Measurements from ENCODE around the gene UQCR11. TPM values are rescaled to one million over a fixed set of nuclear protein-coding genes. Genes with fewer than 3 reads are reported as not detected.

UQCR11 gene
- total RNA-seq, 1 donor from 2014 or later = 39.6 TPM

DNA sequence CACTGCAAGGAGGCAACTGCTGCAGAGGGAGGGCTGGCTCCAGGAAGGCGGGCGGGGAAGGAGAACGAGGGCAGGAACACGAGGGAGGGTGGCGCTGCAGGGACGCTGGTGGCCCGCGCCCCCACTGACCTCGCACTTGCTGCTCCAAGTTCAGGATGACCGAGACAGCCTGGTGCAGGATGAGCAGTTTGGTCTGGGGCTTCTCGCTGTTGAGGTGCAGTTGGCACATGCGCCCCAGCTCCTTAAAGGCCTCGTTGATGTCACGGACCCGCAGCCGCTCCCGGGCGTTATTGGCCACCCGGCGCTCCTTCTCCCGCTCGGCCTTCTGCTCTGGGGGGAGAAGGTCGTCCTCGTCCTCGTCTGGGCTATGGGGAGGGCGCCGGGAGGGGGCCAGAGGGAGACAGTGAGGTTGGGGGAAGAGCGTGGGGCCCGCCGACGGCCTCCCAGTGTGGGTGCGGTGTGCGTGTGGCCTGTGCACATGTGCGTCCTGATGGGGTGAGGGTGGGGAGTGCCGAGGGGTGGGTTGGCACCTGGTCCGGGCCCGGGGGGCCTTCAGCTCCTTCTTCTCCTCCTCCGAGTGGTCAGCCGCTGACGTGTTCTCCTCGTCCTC lies 10.0 kb upstream of the UQCR11 start:
- no peak for DNase-seq

DNA sequence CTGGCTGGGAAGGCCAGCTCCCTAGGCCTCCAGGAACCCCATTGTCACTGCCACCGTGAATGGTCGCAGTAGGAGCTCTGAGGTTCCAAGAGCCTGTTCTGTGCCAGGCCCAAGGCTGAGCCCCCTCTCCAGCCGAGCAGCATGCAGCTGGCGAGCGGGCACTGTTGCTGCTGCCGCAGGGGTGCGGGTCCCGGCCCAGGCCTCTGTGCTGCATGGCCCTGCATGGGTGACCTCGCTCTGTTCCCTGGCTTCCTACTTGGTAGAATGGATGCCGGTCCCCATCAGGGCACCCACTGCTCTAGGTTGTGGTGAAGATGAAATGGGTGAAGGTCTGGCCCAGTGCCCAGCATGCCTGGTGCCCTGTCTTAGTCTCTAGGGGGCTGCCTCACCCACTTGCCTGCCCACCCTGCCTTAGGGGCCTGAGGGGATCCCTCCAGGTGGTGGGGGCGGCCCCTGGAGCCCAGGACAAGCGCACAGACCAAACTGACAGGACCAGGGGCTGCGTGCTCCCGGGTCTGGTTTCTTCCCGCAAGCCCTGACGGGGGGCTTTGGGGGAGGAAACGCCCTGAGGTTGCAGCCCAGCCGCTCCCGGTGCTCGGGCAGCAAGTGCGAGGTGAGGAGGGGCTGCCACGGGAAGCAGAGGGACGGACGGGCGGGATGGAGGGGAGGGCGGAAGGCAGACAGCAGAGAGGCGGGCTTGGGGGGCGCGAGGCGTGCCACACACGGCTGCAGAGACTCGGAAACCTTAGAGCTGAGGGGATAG lies 8.7 kb upstream of the UQCR11 start:
- DNase-seq = no peak

DNA sequence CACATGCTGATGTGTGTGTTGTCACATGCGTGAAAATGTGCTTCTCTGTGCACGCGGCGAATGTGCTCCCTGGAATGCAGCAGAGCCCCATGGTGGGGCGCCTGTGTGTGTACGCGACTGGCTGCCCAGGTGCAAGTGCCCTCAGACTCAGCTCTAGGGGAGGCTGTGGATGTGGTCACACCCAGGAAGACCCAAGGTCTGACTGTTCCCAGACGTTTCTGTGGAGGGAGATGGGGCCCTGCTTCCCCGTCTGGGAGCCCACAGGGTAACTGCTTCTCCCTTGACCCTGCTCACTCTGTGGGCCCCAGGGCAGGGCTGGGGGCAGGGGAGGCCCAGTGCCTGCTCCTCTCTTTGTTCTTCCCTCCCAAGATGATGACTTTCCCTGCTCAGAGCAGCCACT lies 7.9 kb upstream of the UQCR11 start:
- no peak for DNase-seq

DNA sequence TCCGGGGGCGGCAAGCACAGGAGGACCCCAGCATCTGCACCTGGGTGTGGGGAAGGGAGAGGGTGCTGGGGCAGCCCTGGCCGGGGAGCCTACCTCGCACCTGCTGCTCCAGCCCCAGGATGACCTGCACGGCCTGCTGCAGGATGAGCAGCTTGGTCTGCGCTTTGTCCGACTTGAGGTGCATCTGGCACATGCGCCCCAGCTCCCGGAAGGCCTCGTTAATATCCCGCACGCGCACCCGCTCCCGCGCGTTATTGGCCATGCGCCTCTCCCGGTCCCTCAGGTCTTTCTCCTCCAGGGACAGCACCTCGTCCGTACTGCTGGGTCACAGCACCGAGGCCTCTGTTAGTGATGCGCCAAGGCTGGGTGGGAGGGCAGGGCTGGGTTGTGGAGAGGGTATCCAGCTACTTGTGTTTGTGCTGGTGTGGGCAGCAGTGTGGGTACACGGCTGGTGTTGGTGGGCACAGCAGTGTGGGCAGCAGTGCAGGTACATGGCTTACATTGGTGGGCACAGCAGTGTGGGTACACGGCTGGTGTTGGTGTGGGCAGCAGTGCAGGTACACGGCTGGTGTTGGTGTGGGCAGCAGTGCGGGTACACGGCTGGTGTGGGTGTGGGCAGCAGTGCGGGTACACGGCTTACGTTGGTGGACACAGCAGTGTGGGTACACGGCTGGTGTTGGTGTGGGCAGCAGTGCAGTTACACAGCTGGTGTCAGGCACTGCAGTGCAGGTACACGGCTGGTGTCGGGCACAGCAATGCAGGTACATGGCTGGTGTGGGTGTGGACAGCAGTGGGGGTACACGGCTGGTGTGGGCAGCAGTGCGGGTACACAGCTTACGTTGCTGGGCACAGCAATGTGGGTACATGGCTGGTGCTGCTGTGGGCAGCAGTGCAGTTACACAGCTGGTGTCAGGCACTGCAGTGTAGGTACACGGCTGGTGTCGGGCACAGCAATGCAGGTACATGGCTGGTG lies 7.1 kb upstream of the UQCR11 start:
- no peak for DNase-seq

DNA sequence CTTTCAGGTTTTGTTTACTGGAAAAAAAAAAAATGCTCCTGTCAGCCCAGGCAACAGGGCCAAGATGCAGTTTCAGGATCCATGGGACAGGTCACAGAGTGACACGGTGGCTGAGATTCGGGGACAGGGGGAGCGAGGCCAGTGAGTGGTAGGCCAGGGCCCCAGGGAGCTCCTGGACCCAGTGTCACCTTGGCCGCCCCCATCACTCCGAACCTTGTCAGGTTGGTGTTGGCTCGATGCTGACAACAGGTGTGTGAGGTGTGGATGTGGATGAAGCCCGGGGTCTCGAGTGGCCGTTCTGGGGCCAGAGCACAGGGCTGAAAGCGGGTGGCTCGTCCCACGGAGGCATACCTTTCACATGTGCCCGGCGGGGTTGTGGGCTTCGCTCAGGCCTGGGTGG lies 6.1 kb upstream of the UQCR11 start:
- DNase-seq = no peak

DNA sequence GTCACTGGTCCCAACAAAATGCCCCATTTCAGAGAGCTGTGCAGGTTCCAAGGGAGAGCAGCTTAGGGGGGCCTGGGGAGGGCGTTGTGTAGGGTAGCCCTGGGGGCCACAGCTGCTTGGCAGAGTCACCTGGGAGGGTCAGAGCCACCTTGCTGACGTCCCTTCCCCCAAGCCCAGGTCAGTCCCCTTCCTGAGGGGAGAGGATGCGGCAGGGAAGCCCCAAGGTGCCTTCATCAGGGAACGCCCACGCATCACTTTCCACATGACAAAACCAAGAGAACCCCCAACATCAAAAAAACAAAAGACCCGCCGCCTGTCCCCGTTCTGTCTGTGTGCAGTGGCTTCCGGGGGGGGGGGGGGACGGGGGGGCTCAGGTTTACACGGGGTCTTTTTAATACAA lies 5.3 kb upstream of the UQCR11 start:
- no peak for DNase-seq

DNA sequence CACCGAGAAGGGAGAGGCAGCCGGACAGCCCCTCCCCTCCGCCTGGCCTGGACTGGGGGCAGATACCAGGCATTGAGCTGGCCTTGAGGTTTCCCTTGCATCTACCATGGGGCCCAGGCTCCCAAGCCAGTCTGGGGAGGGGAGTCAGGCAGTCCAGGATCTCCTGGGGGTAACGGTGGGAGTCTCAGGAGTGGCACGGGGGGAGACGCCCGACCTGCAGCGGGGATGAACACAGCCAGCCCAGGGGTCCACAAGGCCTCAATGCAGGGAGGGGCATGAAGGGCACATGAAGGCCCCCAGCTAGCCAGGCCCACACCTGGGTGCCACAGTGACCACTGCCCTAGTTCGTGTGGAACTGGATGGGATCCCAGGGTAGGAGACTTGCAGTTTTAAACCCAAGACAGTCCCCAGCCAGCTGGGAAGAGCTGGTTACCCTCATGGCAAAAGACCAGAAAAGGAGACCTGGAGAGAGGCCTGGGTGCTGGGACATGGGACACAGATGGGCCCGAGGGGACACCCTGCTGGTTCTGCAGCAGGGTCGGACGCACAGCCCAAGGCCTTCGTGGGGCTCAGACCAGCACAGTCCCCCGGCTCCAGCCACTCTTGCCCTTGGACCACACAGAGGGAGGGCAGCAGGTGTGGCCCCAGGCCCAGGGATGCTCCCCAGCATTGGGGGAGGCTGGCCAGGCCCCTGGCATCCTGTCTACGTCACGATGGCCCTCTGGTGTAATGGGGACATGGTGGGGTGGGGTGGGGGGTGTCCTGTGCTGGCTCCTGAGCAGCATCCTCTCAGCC lies 4.6 kb upstream of the UQCR11 start:
- no peak for DNase-seq

DNA sequence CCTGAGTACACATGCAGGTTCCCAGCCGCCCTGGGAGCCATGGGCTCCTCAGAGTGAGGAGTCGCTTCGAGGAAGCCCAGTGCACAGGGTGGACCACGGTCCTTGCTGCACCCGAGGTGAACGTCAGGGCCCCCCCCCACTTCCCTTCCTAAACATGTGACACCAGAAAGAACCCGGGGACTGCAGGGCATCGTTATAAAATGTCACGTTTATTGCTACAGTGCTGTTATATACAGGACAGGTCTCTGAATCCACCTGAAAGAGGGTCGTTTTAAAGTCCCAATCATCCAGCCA lies 3.8 kb upstream of the UQCR11 start:
- DNase-seq = no peak

DNA sequence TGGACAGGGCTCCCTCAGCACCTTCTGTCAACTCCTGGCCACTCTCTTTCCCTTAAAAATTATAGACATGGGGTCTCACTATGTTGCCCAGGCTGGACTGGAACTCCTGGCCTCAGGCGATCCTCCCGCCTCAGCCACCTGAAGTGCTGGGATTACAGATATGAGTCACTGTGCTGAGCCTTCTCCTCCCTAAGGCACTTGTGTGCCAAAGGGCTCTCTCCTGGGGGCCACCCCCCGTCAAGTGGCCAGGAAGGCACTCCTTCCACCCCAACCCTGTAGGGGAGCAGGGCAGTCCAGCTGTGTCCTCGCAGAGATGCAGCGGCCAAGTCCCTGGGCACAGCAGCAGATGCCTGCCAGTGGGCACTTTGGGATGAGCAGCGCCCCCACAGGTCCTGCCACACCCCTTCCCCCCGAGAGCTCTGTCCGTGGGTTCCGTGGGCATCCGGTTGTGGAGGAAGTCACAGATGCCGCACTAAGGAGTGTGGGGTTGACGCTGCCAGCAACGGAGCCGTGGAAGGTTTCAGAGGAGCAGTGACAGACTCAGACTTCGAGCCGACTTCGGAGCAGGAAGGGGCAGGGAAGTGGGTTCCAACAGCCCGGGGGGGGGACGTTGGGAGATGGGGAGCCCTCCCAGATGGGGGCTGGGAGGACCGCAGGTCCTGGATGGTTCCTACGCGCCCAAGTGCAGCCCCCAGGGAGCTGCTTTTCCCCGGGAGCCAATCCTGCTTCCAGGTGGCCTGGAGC lies 3.3 kb upstream of the UQCR11 start:
- DNase-seq = no peak

DNA sequence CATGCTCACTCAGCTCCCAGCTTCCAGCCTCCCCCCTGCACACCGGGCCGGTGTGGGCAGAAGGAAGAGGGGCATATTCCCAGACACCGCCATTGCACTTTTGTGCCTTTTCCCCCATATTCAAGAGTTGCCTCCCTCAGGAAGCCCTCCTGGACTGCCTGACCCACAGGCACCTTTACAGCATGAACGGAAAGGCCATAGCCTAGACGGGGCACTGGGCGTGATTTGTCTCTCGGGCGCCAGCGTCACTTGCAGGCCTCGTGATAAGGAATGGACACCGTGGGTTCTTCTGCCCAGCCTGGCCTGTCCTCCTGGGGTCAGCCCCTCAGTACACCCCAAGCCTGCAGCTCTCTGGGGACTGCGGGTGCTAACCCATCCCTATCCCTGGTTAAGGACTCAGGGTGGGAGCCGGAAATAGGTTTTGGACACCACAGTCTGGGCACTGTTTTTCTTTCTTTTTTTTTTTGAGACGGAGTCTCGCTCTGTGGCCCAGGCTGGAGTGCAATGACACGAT lies 933 bp upstream of the UQCR11 start:
- no peak for DNase-seq

DNA sequence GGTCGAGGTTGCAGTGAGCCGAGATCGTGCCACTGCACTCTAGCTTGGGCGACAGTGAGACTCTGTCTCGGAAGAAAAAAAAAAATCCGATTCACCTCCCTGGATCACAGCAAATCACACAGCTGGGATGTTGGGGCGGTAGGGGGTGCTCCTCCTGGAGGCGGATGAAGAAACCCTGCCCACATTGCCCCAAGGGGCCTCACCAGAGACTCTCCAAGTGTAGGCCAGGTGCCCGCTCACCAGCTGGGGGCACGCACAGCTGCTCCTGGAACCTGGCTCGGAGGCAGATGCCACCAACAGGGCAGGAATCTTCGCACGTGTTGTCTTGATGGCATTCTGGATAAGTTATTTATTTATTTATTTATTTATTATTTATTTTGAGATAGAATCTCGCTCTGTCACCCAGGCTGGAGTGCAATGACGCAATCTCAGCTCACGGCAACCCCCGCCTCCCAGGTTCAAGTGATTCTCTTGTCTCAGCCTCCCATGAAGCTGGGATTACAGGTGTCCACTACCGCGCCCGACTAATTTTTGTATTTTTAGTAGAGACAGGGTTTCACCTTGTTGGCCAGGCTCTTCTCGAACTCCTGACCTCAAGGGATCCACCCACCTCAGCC lies 3.1 kb downstream of the UQCR11 start:
- DNase-seq = no peak

DNA sequence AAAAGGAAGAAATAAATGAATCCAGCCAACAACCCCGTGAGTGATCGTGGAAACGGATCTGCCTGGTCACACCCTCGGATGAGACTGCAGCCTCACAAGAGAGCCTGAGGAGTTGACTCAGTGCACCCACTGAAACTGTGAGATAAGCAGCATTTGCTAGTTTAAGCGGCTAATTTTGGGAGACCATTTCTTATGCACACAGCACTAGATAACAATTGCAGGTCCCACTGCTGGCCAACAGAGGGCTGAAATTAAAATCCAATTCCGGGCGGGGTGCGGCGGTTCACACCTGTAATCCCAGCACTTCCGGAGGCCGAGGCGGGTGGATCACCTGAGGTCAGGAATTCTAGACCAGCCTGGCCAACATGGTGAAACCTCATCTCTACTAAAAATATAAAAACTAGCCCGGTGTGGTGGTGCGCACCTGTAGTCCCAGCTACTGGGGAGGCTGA lies 3.6 kb downstream of the UQCR11 start:
- DNase-seq = no peak

DNA sequence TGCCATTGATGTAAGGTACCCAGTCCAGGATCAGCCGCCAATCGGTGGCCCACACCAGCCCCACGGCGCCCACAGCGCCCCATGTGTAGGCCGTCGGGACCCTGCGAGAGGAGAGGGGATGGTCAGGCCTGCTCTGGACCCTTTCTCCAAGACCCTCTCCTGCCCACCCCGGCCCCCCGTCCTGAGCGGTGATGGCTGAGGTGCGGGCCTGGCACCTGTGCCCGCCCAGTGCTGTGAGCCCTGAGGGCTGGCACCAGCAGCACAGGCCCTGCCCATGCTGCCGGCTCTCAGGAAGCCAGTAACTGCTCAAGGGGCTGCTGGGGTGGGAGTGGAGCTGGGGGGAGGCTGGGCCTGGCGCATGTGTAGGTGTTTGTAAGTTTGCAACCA lies 5.8 kb downstream of the UQCR11 start:
- no peak for DNase-seq

DNA sequence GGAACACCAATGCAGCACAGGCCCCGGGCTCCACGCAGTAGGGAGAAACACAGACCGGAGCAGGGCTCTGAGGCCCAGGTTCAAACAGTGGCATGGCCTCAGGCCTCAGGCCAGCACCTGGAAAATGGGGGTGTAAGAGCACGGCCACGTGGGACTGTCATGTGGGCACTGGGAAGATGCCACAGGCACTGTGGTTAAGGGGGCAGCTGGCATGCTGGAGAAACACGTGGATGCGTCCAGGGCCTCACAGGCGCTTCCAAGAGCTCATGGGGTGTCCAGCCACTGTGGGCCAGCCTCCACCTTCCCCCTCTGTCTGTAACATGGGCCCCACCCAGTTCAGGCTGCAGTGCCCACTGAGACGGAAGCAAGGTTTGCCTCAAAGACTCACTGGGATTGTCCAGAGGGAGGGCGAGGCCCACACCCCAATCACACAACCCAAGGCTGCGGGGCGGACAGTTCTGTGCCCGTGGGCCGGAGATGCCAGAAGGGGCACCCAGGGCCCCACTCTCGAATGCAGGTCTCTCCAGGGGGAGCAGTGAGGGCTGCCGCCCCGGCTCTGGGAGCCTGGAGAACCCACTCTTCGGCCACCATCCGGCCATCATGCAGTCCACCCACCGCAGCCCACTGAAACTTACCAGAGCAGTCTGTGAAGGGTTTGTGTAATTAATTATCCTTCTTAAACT lies 6.3 kb downstream of the UQCR11 start:
- DNase-seq = no peak

DNA sequence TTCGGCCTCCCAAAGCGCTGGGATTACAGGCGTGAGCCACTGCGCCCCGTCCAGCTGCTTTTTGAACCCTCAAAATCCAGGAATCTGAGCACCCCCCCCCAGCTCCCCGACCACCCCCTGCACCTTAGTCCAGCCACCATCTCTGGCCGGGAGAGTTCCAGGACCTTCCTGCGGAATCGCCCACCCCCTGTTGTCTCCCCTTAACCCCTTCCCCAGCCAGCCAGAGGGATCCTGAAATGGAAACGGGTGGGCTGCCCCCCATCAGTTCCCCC lies 11.8 kb downstream of the UQCR11 start:
- DNase-seq = no peak

DNA sequence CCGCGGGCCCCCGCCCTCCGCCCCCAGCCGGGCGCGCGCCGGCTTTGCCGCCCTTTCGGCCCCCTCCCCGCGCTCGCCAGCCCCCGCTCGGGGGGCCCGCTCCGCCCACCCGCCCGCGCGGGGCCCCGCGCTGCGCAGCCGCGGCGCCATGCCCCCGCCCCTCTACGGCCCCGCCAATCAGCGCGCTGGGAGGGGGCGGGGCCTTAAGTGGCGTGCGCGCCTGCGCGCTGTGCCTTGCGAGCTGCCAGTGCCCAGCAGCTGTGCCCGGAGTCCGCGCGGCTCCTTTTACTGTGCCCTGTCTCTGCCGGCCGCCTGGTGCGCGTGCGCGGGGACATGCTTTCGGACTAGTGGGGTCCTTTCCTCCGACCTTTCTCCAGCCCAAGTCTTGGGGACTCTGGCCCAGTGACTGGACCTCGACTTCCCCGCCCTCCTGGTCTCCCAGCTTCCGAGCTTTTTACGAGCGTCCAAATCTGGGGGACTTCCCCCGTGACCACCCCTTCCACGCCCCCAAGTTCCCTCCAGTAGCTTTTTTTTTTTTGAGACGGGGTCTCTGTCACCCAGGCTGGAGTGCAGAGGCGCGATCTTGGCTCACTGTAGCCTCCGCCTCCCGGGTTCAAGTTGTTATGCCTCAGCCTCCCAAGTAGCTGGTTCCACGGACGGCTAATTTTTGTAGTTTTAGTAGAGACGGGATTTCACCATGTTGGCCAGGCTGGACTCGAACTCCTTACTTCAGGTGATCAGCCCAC lies 12.3 kb downstream of the UQCR11 start, which contains the start of gene MBD3:
Gene MBD3, minus strand, starts transcription at position 111 of the 746 bp plus-strand sequence. CDS start 234 bp downstream, outside the sequence.
- DNase-seq = peak; percentile 85

DNA sequence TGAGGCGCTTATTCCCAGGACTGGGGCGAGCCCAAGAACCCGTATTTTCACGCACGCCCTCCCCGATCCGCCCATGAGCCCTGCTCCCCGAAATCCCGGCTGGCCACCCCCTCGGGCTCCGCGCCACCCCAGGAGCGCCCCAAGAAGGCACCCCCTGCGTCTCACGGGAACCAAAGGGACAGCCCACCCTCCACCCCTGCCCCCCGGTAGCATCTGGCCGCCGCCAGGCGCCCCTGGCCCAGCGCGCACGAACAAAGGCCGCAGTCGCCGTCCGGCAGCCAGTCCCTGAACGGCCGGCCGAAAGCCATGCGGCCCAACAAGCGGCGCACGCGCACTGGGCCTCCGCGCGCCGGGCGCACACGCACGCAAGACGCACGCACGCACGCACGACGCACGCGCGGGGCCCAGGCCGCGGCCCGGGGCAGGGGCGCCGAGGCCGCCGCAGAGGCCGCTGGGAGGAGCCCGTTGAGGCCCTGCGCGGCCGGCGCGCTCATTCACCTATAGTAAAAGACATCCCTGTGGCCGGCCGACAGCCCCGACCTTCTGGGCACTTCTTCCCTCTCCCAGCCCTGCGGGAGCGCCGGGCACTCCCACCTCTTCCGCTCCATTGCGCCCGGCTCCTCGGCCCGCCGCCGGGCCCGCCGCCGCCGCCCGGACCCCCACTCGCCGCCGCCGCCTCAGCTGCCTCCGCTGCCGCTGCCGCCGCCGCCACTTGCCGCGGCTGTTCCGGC lies 13.1 kb downstream of the UQCR11 start:
- DNase-seq = peak; percentile 72

DNA sequence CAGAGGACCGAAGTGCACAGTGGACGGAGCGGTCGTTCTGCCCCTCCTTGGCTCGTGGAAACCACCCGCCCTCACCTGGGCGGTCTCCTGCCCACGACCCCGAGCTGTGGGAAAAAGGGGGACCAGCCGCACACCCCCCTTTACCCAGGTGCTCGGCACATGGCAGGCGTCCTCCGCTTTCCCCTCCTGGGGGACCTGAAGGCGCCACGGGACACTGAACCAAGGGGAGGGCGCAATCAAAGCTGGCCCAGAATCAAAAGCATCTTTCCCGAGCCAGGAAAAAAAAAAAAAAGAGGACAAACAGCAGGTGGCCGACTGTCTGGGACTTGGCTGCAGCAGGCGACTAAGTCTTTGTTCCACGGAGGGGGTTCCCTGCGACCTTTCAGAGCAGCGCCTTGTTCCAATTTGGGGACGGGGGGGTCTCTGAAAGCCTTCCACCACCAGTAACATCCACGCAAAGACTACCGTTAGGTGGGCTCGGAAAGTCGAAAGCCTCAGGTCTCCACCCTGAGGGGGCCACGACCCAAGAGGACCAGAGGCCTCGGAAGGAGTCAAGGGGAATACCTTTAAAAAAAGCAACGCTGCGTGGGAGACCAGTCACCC lies 13.7 kb downstream of the UQCR11 start:
- DNase-seq = no peak
